HL-60 (cell line): ENCODE data around the gene PPP4R3B.
A peak's percentile ranks its signal among the peaks of the same experiment; 100 is the strongest.

Experiments used
- DNase-seq, 2 experiments: peaks; one replicate each; pipeline ENCODE4 v3.0.0-alpha.2; 2010 to 2020; ENCODE audit warnings: low read depth in 1 of 2, low spot score in 1 of 2
- H3K27ac ChIP-seq: fragments of 250-450 bp; sonication (Bioruptor Pico); replicated peaks from 2 replicates; pipeline ENCODE4 v1.5.1; 2020; ENCODE audit warnings: mild to moderate bottlenecking, moderate library complexity
- H3K27me3 ChIP-seq: fragments of 250-450 bp; sonication (Bioruptor Pico); 2 replicates; pipeline ENCODE4 v1.5.1; 2021; ENCODE audit warnings: mild to moderate bottlenecking, moderate library complexity; ENCODE audit not compliant: insufficient read depth, poor library complexity, severe bottlenecking
- H3K4me3 ChIP-seq: replicated peaks from 2 replicates; pipeline ENCODE4 v1.5.1; 2011; ENCODE audit warnings: mild to moderate bottlenecking, control low read depth, low read length; ENCODE audit not compliant: insufficient read depth
- GABPA ChIP-seq: IDR thresholded peaks from 2 replicates; pipeline ENCODE4 v1.6.1; 2012; ENCODE audit warnings: low read depth
- POLR2AphosphoS5 ChIP-seq: IDR thresholded peaks from 2 replicates; pipeline ENCODE4 v1.6.1; 2012; ENCODE audit warnings: low read depth
- SPI1 ChIP-seq: IDR thresholded peaks from 2 replicates; pipeline ENCODE4 v1.6.1; 2012; ENCODE audit warnings: low read depth, mild to moderate bottlenecking, borderline replicate concordance
- TF ChIP-seq, protein P1 (sequence below): IDR thresholded peaks from one replicate; pipeline ENCODE4 v1.5.1; 2011; ENCODE audit warnings: low read length, control low read depth, inconsistent platforms; ENCODE audit not compliant: insufficient read depth
- TF ChIP-seq, protein P2 (sequence below): IDR thresholded peaks from 2 replicates; pipeline ENCODE4 v1.6.1; 2012; ENCODE audit warnings: low read depth; ENCODE audit not compliant: insufficient replicate concordance

PPP4R3B gene

DNA sequence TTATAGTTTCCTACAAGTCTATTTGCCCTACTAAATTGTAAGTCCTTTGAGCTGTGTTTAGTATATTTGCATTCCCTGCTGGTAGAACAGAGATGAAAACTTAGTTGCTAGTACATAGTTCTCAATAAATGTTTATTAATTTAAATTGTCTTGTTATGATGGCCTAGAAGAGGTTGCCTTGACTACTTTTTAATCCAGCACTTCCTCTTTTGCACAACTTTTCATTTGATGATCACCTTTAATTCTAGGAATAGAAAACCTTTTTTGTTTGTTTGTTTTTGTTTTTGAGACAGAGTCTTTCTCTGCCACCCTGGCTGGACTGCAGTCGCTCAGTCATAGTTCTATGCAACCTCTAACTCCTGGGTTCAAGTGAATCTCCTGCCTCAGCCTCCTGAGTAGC, 91.2 kb downstream of the PPP4R3B start:
- no peak for DNase-seq
- Histone ChIP-seq H3K4me3 (no peak overlapping the region), H3K27ac (no peak overlapping the region), H3K27me3 (no peaks in the 10 kb centered on the region)
- TF ChIP-seq, protein P1, sequence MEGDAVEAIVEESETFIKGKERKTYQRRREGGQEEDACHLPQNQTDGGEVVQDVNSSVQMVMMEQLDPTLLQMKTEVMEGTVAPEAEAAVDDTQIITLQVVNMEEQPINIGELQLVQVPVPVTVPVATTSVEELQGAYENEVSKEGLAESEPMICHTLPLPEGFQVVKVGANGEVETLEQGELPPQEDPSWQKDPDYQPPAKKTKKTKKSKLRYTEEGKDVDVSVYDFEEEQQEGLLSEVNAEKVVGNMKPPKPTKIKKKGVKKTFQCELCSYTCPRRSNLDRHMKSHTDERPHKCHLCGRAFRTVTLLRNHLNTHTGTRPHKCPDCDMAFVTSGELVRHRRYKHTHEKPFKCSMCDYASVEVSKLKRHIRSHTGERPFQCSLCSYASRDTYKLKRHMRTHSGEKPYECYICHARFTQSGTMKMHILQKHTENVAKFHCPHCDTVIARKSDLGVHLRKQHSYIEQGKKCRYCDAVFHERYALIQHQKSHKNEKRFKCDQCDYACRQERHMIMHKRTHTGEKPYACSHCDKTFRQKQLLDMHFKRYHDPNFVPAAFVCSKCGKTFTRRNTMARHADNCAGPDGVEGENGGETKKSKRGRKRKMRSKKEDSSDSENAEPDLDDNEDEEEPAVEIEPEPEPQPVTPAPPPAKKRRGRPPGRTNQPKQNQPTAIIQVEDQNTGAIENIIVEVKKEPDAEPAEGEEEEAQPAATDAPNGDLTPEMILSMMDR: no peak
- peak; percentile 78 for TF ChIP-seq SPI1

DNA sequence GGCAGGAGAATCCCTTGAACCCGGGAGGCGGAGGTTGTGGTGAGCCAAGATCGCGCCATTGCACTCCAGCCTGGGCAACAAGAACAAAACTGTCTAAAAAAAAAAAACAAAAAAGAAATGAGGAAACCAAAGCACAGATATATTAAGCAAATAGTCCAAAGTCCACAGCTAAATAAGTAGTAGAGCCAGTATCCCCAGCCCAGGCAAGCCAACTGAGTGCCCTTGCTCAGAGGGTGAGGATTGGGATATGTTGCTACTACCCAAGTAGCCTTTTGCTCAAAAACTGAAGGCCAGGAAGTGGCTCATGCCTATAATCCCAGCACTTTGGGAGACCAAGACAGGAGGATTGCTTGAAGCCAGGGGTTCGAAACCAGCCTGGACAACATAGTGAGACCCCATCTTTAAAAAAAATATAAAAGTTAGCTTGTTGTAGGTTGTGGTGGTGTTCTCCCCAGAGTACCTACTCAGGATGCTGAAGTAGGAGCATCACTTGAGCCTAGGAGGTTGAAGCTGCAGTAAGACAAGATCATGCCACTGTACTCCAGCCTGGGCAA, 92.5 kb downstream of the PPP4R3B start:
- Histone ChIP-seq H3K27ac (no peak overlapping the region), H3K27me3 (no peaks in the 10 kb centered on the region), H3K4me3 (no peak overlapping the region)
- TF ChIP-seq, protein P1: no peak
- TF ChIP-seq, protein P2, sequence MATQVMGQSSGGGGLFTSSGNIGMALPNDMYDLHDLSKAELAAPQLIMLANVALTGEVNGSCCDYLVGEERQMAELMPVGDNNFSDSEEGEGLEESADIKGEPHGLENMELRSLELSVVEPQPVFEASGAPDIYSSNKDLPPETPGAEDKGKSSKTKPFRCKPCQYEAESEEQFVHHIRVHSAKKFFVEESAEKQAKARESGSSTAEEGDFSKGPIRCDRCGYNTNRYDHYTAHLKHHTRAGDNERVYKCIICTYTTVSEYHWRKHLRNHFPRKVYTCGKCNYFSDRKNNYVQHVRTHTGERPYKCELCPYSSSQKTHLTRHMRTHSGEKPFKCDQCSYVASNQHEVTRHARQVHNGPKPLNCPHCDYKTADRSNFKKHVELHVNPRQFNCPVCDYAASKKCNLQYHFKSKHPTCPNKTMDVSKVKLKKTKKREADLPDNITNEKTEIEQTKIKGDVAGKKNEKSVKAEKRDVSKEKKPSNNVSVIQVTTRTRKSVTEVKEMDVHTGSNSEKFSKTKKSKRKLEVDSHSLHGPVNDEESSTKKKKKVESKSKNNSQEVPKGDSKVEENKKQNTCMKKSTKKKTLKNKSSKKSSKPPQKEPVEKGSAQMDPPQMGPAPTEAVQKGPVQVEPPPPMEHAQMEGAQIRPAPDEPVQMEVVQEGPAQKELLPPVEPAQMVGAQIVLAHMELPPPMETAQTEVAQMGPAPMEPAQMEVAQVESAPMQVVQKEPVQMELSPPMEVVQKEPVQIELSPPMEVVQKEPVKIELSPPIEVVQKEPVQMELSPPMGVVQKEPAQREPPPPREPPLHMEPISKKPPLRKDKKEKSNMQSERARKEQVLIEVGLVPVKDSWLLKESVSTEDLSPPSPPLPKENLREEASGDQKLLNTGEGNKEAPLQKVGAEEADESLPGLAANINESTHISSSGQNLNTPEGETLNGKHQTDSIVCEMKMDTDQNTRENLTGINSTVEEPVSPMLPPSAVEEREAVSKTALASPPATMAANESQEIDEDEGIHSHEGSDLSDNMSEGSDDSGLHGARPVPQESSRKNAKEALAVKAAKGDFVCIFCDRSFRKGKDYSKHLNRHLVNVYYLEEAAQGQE: no peak
- TF ChIP-seq POLR2AphosphoS5 (no peak), SPI1 (no peak), GABPA (no peak)
- no peak for DNase-seq

DNA sequence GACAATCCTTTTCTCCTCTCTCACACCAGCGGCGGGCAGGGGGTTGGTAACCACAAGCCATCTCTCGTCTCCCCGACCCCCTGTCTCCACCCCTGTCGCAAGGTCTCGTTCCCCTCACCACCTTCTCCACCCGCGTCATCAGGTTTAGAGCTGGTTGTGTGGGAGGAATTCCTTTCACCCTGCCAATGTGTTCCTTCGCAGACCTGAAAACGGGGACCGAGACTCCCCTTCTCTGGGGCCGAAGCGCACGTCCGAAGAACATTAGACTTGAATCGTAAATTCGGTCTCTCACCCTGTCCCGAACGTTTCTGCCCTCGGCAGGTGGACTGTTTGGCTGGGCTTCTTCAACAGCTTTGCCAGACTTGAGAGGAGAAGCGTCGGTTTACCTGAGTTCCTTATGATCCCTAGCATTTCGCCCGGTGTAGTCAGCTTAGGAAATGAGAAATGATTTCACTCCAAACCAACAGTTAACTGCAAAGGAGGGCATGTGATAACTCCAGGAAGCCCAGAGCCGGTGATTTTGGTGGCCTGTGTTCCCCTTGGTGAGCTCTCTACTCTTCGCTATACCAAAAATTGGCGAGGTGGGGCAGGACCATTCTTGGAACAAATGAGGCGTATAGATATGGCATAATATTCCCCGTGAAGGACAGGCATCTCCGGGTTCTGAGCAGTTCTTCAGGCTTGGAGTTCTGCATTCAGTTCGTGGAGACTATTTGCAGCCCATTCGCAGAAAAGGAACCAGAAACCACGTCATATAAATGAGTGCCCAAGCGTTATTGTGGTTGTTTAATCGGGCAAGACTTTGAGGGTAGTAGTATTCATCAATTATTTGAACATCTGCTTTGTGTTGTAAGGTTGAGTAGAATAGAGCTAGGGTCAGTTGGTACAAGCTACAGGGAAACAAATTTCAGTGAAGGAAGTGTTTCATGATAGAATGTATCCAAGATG, 97.2 kb downstream of the PPP4R3B start:
- DNase-seq: peak; percentile 20 to 51
- TF ChIP-seq SPI1 (no peak), POLR2AphosphoS5 (no peak)
- TF ChIP-seq, protein P2: peak; percentile 14
- H3K27me3 ChIP-seq: no peaks in the 10 kb centered on the region
- peak overlapping the region; percentile 81 for H3K4me3 ChIP-seq
- H3K27ac ChIP-seq: peak overlapping the region; percentile 72

DNA sequence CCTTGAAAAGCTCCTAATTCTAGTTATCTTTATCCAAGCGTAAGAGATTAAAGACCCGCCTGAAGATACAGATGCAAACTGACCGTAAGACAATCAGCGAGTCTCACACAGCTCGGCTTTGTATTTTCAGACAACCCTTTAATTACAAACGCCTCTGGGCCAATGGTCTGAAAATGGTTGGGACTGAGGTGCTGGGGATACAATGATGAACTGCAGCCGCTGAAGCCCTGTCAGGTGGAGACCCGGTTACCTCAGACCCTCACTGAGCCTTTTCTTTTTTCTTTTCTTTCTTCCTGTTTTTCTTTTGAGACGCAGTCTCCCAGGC, 98.6 kb downstream of the PPP4R3B start:
- peak overlapping the region; percentile 72 for H3K27ac ChIP-seq
- no peak for DNase-seq
- H3K27me3 ChIP-seq: no peaks in the 10 kb centered on the region
- TF ChIP-seq GABPA: no peak
- TF ChIP-seq SPI1: no peak
- TF ChIP-seq, protein P2: no peak
- no peak for TF ChIP-seq POLR2AphosphoS5
- TF ChIP-seq, protein P1: no peak
- H3K4me3 ChIP-seq: peak overlapping the region; percentile 81
